Body of pancreas (tissue), 4 donors: Measurements from ENCODE around the gene C19orf33. TPM values are rescaled to one million over a fixed set of nuclear protein-coding genes. Genes with fewer than 3 reads are reported as not detected.

ENCODE experiments used
- ATAC-seq: fragments of 150-250 bp; one replicate; pipeline ENCODE4 v1.9.1; 2016
- DNase-seq, 4 donors: peaks; one replicate each; pipeline ENCODE4 v3.0.0-alpha.2; 2019
- H3K27ac ChIP-seq, 4 donors: fragments of 200-600 bp; sonication (generic); 1 replicate in 3 of 4; 2 replicates in 1 of 4; pipeline versions ENCODE4 v1.5.1 to v1.6.1; 2016 to 2019; ENCODE audit warnings: mild to moderate bottlenecking in 1 of 4, mixed read lengths in 1 of 4, moderate library complexity in 1 of 4
- H3K27me3 ChIP-seq, 2 donors: fragments of 200-600 bp; sonication (generic); one replicate each; pipeline ENCODE4 v1.6.0; 2016; ENCODE audit warnings: mild to moderate bottlenecking in 1 of 2
- H3K36me3 ChIP-seq, 2 donors: fragments of 200-600 bp; sonication (generic); replicated peaks in 1 of 2; 2 replicates each; pipeline ENCODE4 v1.5.1; 2016; ENCODE audit warnings: low read depth in 2 of 2; ENCODE audit not compliant: insufficient read depth in 1 of 2
- H3K4me1 ChIP-seq: fragments of 200-600 bp; sonication (generic); one replicate; pipeline ENCODE4 v1.6.0; 2016
- H3K4me3 ChIP-seq, 2 donors: fragments of 200-600 bp; sonication (generic); 1 replicate in 1 of 2; 2 replicates in 1 of 2; pipeline ENCODE4 v1.5.1; 2016 to 2019
- H3K9me3 ChIP-seq, 3 donors: fragments of 200-600 bp; sonication (generic); 1 replicate in 2 of 3; 2 replicates in 1 of 3; pipeline ENCODE4 v1.5.1; 2016
- POLR2A ChIP-seq, 3 donors: fragments of 450-650 bp; IDR thresholded peaks; one replicate each; pipeline ENCODE4 v1.6.1; 2016; ENCODE audit warnings: antibody characterized with exemption in 3 of 3, mild to moderate bottlenecking in 2 of 3
- WGBS, 2 donors: methylation state at CpG; one replicate each; pipeline ENCODE4 v1.1.5; 2017; 5-methylcytosine and 5-hydroxymethylcytosine counted together
- intact Hi-C: fragments of 100-400 bp; cut with DNase I; formaldehyde crosslinking; loops from one replicate; pipeline ENCODE4 v1.15.1; 2023
- total RNA-seq, 2 donors: library from RNA; depleted of rRNA; stranded (reverse); fragments of >200 nt; gene quantifications; one replicate each; pipeline ENCODE4 v1.1.0, GENCODE V29; 2016
- TF ChIP-seq, protein P1 (sequence below), 7 experiments: fragments of 450-650 bp in 4 of 7; fragments of 200-600 bp in 3 of 7; sonication (generic) in 3 of 7; IDR thresholded peaks; one replicate each; pipeline ENCODE4 v1.5.1; 2016 to 2019; ENCODE audit warnings: antibody characterized with exemption in 7 of 7

The C19orf33 gene
- total RNA-seq, 2 donors from 2014 or later: 2.6 TPM; not detected in 1

GRCh38 chr19:38321646-38322196 is 17.7 kb downstream of the C19orf33 start:
- no peaks in the 10 kb centered on the region for H3K27me3 ChIP-seq
- H3K36me3 ChIP-seq: peaks cover 0 to 2% of the 10 kb centered on the region in 2 donors
- peaks cover 34% of the 10 kb centered on the region for H3K4me1 ChIP-seq
- DNase-seq: peak in 3 of 4 donors; percentile 27 to 50 (median 39)
- 26 to 31% methylated on average over 8 to 11 of the region's 11 CpGs for WGBS, 2 donors
- H3K4me3 ChIP-seq: no peak overlapping the region
- ATAC-seq: no peak
- H3K9me3 ChIP-seq: no peaks in the 10 kb centered on the region
- intact Hi-C loops: loop anchor here (10.0 kb wide), 1 partner anchor 417 kb away; the partner anchor contains the start of genes SIPA1L3 and WDR87
- TF ChIP-seq, protein P1, sequence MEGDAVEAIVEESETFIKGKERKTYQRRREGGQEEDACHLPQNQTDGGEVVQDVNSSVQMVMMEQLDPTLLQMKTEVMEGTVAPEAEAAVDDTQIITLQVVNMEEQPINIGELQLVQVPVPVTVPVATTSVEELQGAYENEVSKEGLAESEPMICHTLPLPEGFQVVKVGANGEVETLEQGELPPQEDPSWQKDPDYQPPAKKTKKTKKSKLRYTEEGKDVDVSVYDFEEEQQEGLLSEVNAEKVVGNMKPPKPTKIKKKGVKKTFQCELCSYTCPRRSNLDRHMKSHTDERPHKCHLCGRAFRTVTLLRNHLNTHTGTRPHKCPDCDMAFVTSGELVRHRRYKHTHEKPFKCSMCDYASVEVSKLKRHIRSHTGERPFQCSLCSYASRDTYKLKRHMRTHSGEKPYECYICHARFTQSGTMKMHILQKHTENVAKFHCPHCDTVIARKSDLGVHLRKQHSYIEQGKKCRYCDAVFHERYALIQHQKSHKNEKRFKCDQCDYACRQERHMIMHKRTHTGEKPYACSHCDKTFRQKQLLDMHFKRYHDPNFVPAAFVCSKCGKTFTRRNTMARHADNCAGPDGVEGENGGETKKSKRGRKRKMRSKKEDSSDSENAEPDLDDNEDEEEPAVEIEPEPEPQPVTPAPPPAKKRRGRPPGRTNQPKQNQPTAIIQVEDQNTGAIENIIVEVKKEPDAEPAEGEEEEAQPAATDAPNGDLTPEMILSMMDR (IDR thresholded peaks at IDR 0.05): no peak
- TF ChIP-seq POLR2A (IDR thresholded peaks at IDR 0.05): no peak
- H3K27ac ChIP-seq: peak overlapping the region in 1 of 4 donors; percentile 79

- Histone ChIP-seq H3K36me3 (peaks cover 0 to 10% of the 10 kb centered on the region in 2 donors), H3K27me3 (no peaks in the 10 kb centered on the region), H3K27ac (no peak overlapping the region), H3K4me3 (no peak overlapping the region), H3K9me3 (no peaks in the 10 kb centered on the region), H3K4me1 (peaks cover 32% of the 10 kb centered on the region)
- TF ChIP-seq, protein P1 (IDR thresholded peaks at IDR 0.05): no peak
- TF ChIP-seq POLR2A (IDR thresholded peaks at IDR 0.05): no peak
- 61 to 71% methylated on average over 7 of the region's 7 CpGs for WGBS, 2 donors
- DNase-seq (no peak), ATAC-seq (no peak)
- intact Hi-C loops: loop anchor here (10.0 kb wide), 1 partner anchor 418 kb away; the partner anchor contains the start of genes SIPA1L3 and WDR87
Observed at GRCh38 chr19:38323291-38323690, 19.2 kb downstream of the C19orf33 start.

- intact Hi-C loops: loop anchor here (10.0 kb wide), 1 partner anchor 420 kb away; the partner anchor contains the start of genes SIPA1L3 and WDR87
- H3K27ac ChIP-seq: no peak overlapping the region
Observed at GRCh38 chr19:38324431-38324830, 20.4 kb downstream of the C19orf33 start.

GRCh38 chr19:38326591-38326990 is 22.5 kb downstream of the C19orf33 start:
- TF ChIP-seq, protein P1 (IDR thresholded peaks at IDR 0.05): no peak
- no peak for TF ChIP-seq POLR2A (IDR thresholded peaks at IDR 0.05)
- Histone ChIP-seq H3K4me1 (peaks cover 5% of the 10 kb centered on the region), H3K27ac (no peak overlapping the region), H3K4me3 (no peak overlapping the region), H3K36me3 (peaks cover 0 to 10% of the 10 kb centered on the region in 2 donors), H3K9me3 (no peaks in the 10 kb centered on the region), H3K27me3 (no peaks in the 10 kb centered on the region)
- intact Hi-C loops: loop anchor here (5.0 to 10.0 kb wide), 2 partner anchors 94 to 422 kb away; partner anchors contain the start of genes SIPA1L3 and WDR87
- ATAC-seq (no peak), DNase-seq (no peak)
- WGBS, 2 donors: 40 to 93% methylated on average over 1 to 22 of the region's 22 CpGs

More at GRCh38 chr19:38324431-38324830, 20.4 kb downstream of the C19orf33 start:
- 83 to 98% methylated on average over 4 of the region's 4 CpGs for WGBS, 2 donors
- DNase-seq: no peak
- TF ChIP-seq, protein P1 (IDR thresholded peaks at IDR 0.05): no peak
- TF ChIP-seq POLR2A (IDR thresholded peaks at IDR 0.05): no peak
- no peak for ATAC-seq
- H3K27me3 ChIP-seq: no peaks in the 10 kb centered on the region
- peaks cover 21% of the 10 kb centered on the region for H3K4me1 ChIP-seq
- no peak overlapping the region for H3K4me3 ChIP-seq
- no peaks in the 10 kb centered on the region for H3K9me3 ChIP-seq
- H3K36me3 ChIP-seq: peaks cover 0 to 10% of the 10 kb centered on the region in 2 donors
